HepG2 (cell line): Measurements from ENCODE around the gene PFKM. TPM values are rescaled to one million over a fixed set of nuclear protein-coding genes. Genes with fewer than 3 reads are reported as not detected.

ENCODE experiments used
- ATAC-seq: fragments of 200-7000 bp; cut with Tn5 transposase; 3 replicates; pipeline ENCODE4 v1.9.1; 2020; ENCODE audit warnings: mild to moderate bottlenecking, moderate library complexity
- BruUV-seq: library from RNA; stranded (reverse); fragments of 400-500 nt; replicated peaks from 2 replicates; lab custom pipeline; 2021; lab: Mats Ljungman, UMichigan
- CTCF ChIA-PET: fragments of 300-600 bp; formaldehyde crosslinking; extraction: SDS; loops from one replicate; lab custom pipeline; 2021; ENCODE audit warnings: low total read pairs, inconsistent platforms, low intra/inter-chr PET ratio; lab: Yijun Ruan, JAX
- POLR2A ChIA-PET: fragments of 350-600 bp; sonication (Branson Sonifier 250); formaldehyde crosslinking; loops from one replicate; lab custom pipeline; 2020; ENCODE audit warnings: antibody characterized with exemption, inconsistent platforms; lab: Yijun Ruan, JAX
- DNase-seq: peaks from one replicate; pipeline ENCODE4 v3.0.0-alpha.2; 2015; ENCODE audit warnings: low spot score
- FAIRE-seq: peaks from 3 replicates; lab custom pipeline; 2011; peaks lifted over from hg19 to GRCh38; lab: Jason Lieb, UNC
- H2AFZ ChIP-seq: one replicate; pipeline ENCODE4 v1.6.1; 2011; ENCODE audit warnings: low read length, inconsistent platforms
- H3K27ac ChIP-seq: fragments of 300-600 bp; 3 replicates; pipeline ENCODE4 v1.8.0; 2011; ENCODE audit warnings: mixed run types, mild to moderate bottlenecking, mixed read lengths, low read length, inconsistent platforms; ENCODE audit not compliant: insufficient read depth; ENCODE audit errors: extremely low read length
- H3K27me3 ChIP-seq, 2 experiments: fragments of 200-600 bp in 1 of 2; 2 replicates in 1 of 2; 3 replicates in 1 of 2; pipeline versions ENCODE4 v1.6.0 to v1.8.0; 2011; ENCODE audit warnings: low read length in 2 of 2, mild to moderate bottlenecking in 2 of 2, moderate library complexity in 2 of 2, inconsistent platforms in 1 of 2; ENCODE audit not compliant: insufficient read depth in 2 of 2, control insufficient read depth in 1 of 2
- H3K36me3 ChIP-seq, 2 experiments: fragments of 200-600 bp in 1 of 2; replicated peaks in 1 of 2; 2 replicates in 1 of 2; 3 replicates in 1 of 2; pipeline versions ENCODE4 v1.5.1 to v1.8.0; 2011; ENCODE audit warnings: low read length in 2 of 2, inconsistent platforms in 1 of 2; ENCODE audit not compliant: insufficient read depth in 2 of 2, control insufficient read depth in 1 of 2
- H3K4me1 ChIP-seq: 2 replicates; pipeline ENCODE4 v1.5.1; 2012; ENCODE audit warnings: low read length, inconsistent platforms; ENCODE audit not compliant: insufficient read depth
- H3K4me2 ChIP-seq: 2 replicates; pipeline ENCODE4 v1.6.0; 2011; ENCODE audit warnings: low read depth, low read length, inconsistent platforms
- H3K4me3 ChIP-seq, 3 experiments: fragments of 200-600 bp in 1 of 3; sonication (generic), shearing (Covaris generic) in 1 of 3; replicated peaks in 1 of 3; 2 replicates each; pipeline ENCODE4 v1.5.1; 2011 to 2016; ENCODE audit warnings: low read length in 3 of 3, inconsistent platforms in 2 of 3, low read depth in 2 of 3, mild to moderate bottlenecking in 2 of 3, control low read depth in 1 of 3, mixed read lengths in 1 of 3; ENCODE audit not compliant: insufficient read depth in 1 of 3
- H3K79me2 ChIP-seq: one replicate; pipeline ENCODE4 v1.6.1; 2011; ENCODE audit warnings: low read length, inconsistent platforms; ENCODE audit not compliant: insufficient read depth
- H3K9ac ChIP-seq: 2 replicates; pipeline ENCODE4 v1.6.0; 2011; ENCODE audit warnings: mild to moderate bottlenecking, low read depth, low read length, inconsistent platforms; ENCODE audit not compliant: insufficient read depth
- H3K9me3 ChIP-seq: 2 replicates; pipeline ENCODE4 v1.5.1; 2012; ENCODE audit warnings: mild to moderate bottlenecking, low read length
- H4K20me1 ChIP-seq: 2 replicates; pipeline ENCODE4 v1.6.0; 2011; ENCODE audit warnings: inconsistent platforms, mild to moderate bottlenecking, low read length, moderate library complexity; ENCODE audit not compliant: insufficient read depth
- ARNTL ChIP-seq: sonication (generic); formaldehyde crosslinking; IDR thresholded peaks from 2 replicates; pipeline ENCODE4 v1.4.0; 2020; ENCODE audit warnings: mild to moderate bottlenecking, missing genetic modification reagents
- CCAR2 ChIP-seq: fragments of 200-400 bp; formaldehyde crosslinking; optimal IDR thresholded peaks from 2 replicates; pipeline ENCODE3; 2018; ENCODE audit warnings: low read depth, mild to moderate bottlenecking, low read length, moderate library complexity
- HNF1B ChIP-seq: sonication (generic); formaldehyde crosslinking; IDR thresholded peaks from 2 replicates; pipeline ENCODE4 v1.5.1; 2020; ENCODE audit warnings: mild to moderate bottlenecking, moderate library complexity, missing genetic modification reagents
- STAT5B ChIP-seq: sonication (generic); formaldehyde crosslinking; IDR thresholded peaks from 2 replicates; pipeline ENCODE4 v1.4.0; 2020; ENCODE audit warnings: missing genetic modification reagents
- WGBS: methylation state at CpG from one replicate; pipeline ENCODE4 v1.1.6; 2017; ENCODE audit warnings: low lambda C conversion rate; 5-methylcytosine and 5-hydroxymethylcytosine counted together
- in situ Hi-C: cut with HindIII; loops from 2 replicates; pipeline ENCODE4 v1.10.0; 2017; ENCODE audit warnings: low pct_unique_long_range_greater_than_20kb; ENCODE audit not compliant: extremely low pct_ligation_motif_present
- intact Hi-C: fragments of 100-400 bp; cut with micrococcal nuclease; formaldehyde crosslinking; loops from one replicate; pipeline ENCODE4 v1.10.0; 2022; ENCODE audit not compliant: unreplicated experiment
- polyA plus RNA-seq, 8 experiments: library from polyadenylated mRNA; depleted of rRNA in 3 of 8; stranded (reverse) in 7 of 8; unstranded in 1 of 8; fragments of >200 nt; fragmentation: Illumina TruSeq in 4 of 8; extraction: Trizol in 4 of 8; gene quantifications; 2 replicates each; pipeline versions ENCODE4 v1.2.1 to v1.2.3, GENCODE V29; 2011 to 2016; ENCODE audit warnings: low read depth in 4 of 8, missing spikeins in 1 of 8, mixed read lengths in 1 of 8; ENCODE audit not compliant: insufficient read depth in 1 of 8
- total RNA-seq, 5 experiments: library from RNA; depleted of rRNA; stranded (reverse); fragments of >200 nt; fragmentation: Illumina TruSeq; extraction: Trizol; gene quantifications; 2 replicates each; pipeline ENCODE4 v1.2.3, GENCODE V29; 2016; ENCODE audit warnings: low read depth in 1 of 5

PFKM gene
- total and polyA plus RNA-seq, 2 of the 13 experiments (the other 11 are each of a cell fraction or from before 2014, with no cell fraction given): 1.9 to 2.4 TPM

GRCh38 chr12:48106681-48107613, 12.2 kb upstream of the PFKM start:
- Histone ChIP-seq H3K27me3 (no peaks in the 10 kb centered on the region; a peak in 1 of 5 replicates), H3K4me3 (peak overlapping the region; percentile 85 to 95 (median 89)), H3K4me1 (peaks cover 25% of the 10 kb centered on the region), H2AFZ (peak overlapping the region; percentile 79), H4K20me1 (no peaks in the 10 kb centered on the region), H3K4me2 (peak overlapping the region; percentile 94), H3K9ac (peak overlapping the region; percentile 96), H3K79me2 (peaks cover 25% of the 10 kb centered on the region), H3K9me3 (no peaks in the 10 kb centered on the region), H3K36me3 (no peaks in the 10 kb centered on the region), H3K27ac (peak overlapping the region; percentile 99)
- in situ Hi-C loops: no loop called here
- TF ChIP-seq CCAR2 (peak; percentile 16), STAT5B (CRISPR knock-in tag) (no peak), HNF1B (CRISPR knock-in tag) (0 out of 2 replicates have a peak, but pooled peaks have one; percentile 36)
- 60% methylated on average over 5 of the region's 5 CpGs for WGBS
- ChIA-PET CTCF (no interaction called here), POLR2A (interaction anchor here (3.7 kb wide), 1 partner anchor 51 kb away, joined by 37 read pairs; the partner anchor contains the start of gene ASB8)
- DNase-seq: no peak
- no TSS peak for BruUV-seq
- ATAC-seq: no peak
- no peak for FAIRE-seq
- intact Hi-C loops: loop anchor here (10.0 kb wide), 1 partner anchor 102 kb away; the partner anchor contains the start of gene COL2A1

GRCh38 chr12:48109424-48109823, 9.7 kb upstream of the PFKM start:
- CTCF ChIA-PET: no interaction called here
- in situ Hi-C loops: no loop called here
- FAIRE-seq: no peak

More at GRCh38 chr12:48109424-48109823, 9.7 kb upstream of the PFKM start:
- DNase-seq: no peak
- Histone ChIP-seq H3K4me1 (peaks cover 22% of the 10 kb centered on the region), H3K27me3 (peaks cover 0 to 2% of the 10 kb centered on the region in 2 experiments; a peak in 1 of 5 replicates), H3K4me2 (no peak overlapping the region), H4K20me1 (no peaks in the 10 kb centered on the region), H3K4me3 (no peak overlapping the region), H3K27ac (no peak overlapping the region), H3K79me2 (peaks cover 9% of the 10 kb centered on the region), H3K36me3 (no peaks in the 10 kb centered on the region), H3K9ac (no peak overlapping the region), H3K9me3 (no peaks in the 10 kb centered on the region), H2AFZ (no peak overlapping the region)
- no TSS peak for BruUV-seq
- POLR2A ChIA-PET: no interaction called here
- intact Hi-C loops: loop anchor here (10.0 kb wide), 1 partner anchor 105 kb away; the partner anchor contains the start of gene COL2A1
- ATAC-seq: no peak
- TF ChIP-seq ARNTL (CRISPR knock-in tag): no peak
